Femur (tissue), 1 donor: ENCODE data around the gene ZNF615.
A peak's percentile ranks its signal among the peaks of the same experiment; 100 is the strongest.
"Not testable (repeated sequence)": the region's sequence is repeated elsewhere in the genome, so short reads cannot be mapped to it uniquely, and the experiment has no call there.

Experiments used
- DNase-seq: peaks from one replicate; pipeline ENCODE4 v3.0.0-alpha.2; 2017

The ZNF615 gene

DNA sequence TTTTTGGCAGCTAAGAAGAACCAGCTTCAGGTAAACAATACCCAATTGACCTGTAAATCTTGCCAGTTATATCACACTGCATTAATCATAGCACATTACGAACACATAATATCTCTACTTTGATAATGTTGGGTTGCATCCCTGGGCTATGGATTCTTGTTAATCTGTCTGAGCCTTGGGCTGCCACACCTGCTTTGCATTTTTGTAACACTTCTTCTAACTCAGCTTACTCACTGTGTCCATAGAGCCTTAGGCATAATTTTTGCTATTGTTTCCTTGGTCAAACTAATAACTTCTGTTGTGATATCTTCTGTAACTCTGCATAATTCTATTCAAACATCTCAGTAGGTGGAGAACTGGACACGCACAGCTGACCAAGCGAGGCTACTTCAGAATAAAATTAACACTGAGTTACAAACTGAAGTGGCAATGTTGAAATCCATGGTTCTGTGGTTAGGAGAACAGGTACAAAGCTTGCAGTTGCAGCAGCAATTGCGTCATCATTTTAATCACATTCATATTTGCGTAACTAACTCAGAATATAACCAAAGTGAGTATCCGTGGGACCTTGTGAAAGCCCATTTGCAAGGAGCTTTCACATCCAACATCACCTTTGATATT lies 27.8 kb downstream of the ZNF615 start:
- DNase-seq = no peak

DNA sequence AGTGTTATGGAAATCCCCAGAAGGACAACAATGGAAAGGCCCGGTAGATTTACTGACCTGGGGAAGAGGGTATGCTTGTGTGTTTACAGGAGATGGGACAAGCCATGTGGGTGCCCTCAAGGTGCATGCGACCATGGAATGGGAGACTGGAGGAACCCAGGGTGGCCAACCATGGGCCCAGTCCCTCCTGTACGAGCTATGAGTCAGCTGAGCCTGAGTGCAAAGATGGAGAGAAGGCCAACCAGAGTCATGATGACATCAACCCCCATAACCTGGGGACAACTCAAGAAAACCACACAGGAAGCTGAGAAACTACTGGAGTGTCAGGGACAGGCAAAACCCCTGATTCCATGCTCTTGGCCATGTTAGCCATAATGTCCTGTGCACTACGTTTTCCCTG lies 29.1 kb downstream of the ZNF615 start:
- DNase-seq = no peak

DNA sequence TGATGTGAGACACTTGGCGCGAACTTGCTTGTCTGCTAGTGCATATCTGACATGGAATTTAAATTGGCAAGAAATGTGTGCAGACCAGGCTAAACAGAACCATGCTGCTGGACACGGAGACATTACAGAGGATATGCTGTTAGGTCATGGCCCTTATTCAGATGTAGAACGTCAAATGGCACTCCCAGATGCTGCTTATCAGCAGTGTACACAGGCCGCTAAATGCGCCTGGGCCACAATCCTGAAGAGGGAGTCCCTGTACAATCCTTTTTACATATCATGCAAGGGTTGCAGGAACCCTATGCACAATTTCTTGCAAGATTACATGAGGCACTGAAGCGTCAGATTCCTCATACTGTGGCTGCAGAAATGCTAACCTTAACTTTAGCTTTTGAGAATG lies 30.7 kb downstream of the ZNF615 start:
- no peak for DNase-seq

DNA sequence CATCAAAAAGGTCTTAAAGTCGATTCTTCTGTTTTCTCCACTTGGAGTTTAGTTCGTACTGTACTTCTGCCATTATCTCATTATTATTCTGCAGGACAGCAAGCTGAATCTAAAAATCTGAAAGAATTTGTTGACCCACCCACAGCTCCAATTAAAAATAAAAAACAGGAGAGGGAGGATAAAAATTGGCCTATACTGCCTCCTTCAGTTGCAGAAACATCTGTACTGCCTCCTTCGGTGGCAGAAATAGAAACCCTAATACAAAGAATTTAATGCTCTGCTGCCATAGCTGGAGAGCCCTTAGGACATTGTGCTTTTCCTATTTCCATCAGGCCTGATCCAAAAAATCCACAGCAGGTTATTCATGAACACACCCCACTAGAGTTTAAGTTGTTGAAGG lies 31.2 kb downstream of the ZNF615 start:
- no peak for DNase-seq

- not testable (repeated sequence) for DNase-seq
These were observed 32.2 kb downstream of the ZNF615 start for GRCh38 chr19:51975787-51976186.

- no peak for DNase-seq
These were observed 36.4 kb downstream of the ZNF615 start for GRCh38 chr19:51971624-51972023.

GRCh38 chr19:51970718-51971117 lies 37.3 kb downstream of the ZNF615 start:
- no peak for DNase-seq

DNA sequence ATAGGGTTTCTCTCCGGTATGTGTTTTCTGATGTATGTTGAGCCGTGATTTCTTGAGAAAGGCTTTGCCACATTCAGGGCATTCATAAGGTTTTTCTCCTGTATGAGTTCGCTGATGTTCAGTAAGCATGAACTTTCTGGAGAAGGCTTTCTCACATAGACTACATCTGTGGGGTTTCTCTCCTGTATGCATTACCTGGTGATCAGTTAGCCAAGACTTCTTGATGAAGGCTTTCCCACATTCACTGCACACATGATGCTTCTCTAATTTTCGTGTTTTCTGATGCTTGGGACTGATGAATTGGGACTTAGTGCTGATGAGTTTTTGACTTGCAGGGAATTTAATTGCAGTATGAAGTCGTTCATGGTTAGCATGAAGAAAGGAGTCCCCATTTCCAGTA lies 42.4 kb downstream of the ZNF615 start:
- DNase-seq = no peak

DNA sequence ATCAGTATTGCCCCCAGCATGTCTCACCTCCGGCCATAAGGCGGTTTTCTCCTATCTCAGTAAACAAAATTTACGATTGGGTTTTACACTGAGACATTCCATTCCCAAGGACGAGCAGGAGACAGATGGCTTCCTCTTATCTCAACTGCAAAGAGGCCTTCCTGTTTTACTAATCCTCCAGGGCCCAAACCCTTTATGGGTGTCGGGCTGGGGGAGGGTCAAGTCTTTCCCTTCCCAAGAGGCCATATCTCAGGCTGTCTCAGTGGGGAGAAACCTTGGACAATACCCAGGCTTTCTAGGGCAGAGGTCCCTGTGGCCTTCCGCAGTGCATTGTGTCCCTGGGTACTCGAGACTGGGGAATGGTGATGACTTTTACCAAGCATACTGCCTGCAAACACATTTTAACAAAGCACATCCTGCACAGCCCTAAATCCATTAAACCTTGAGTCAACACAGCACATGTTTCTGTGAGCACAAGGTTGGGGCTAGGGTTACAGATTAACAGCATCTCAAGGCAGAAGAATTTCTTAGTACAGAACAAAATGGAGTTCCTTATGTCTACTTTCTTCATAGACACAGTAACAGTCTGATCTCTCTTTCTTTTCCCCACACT lies 47.3 kb downstream of the ZNF615 start:
- not testable (repeated sequence) for DNase-seq

- DNase-seq = no peak
These were observed 48.2 kb downstream of the ZNF615 start for GRCh38 chr19:51959791-51960190.

GRCh38 chr19:51957846-51958245 lies 50.2 kb downstream of the ZNF615 start:
- not testable (repeated sequence) for DNase-seq

DNA sequence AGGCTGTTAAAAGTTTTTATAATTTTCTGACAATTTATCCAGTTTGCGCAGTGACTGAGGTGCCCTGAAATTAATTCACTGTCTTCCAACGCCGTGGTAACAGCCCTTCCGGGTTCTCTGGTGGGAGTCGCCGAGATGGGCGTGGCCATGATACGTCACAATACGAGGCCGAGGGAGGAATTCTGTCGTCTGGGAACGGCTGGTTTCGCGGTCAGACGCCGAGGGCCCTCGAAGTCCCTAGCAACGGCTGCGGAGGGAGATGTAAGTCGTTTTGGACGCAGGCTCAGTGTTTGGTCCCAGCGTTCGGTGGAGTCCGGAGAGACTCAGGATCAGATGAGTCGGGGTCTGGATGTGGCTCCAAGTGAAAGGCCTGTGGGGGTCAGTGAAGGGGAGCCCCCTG lies 59.0 kb downstream of the ZNF615 start:
- peak; percentile 57 for DNase-seq

GRCh38 chr19:51946602-51947001 lies 61.4 kb downstream of the ZNF615 start:
- no peak for DNase-seq

DNA sequence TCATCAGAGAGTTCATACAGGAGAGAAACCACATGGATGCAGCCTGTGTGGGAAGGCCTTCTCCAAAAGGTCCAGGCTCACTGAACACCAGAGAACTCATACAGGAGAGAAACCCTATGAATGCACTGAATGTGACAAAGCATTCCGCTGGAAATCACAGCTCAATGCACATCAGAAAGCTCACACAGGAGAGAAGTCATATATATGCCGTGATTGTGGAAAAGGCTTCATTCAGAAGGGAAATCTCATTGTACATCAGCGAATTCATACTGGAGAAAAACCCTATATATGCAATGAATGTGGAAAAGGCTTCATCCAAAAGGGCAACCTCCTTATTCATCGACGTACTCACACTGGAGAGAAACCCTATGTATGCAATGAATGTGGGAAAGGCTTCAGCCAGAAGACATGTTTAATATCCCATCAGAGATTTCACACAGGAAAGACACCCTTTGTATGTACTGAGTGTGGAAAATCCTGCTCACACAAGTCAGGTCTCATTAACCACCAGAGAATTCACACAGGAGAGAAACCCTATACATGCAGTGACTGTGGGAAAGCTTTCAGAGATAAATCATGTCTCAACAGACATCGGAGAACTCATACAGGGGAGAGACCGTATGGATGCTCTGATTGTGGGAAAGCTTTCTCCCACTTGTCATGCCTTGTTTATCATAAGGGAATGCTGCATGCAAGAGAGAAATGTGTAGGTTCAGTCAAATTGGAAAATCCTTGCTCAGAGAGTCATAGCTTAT lies 63.0 kb downstream of the ZNF615 start:
- DNase-seq = no peak
